Panc1 (cell line): ENCODE measurements around the gene POLR3B.

Experiments
- CTCF ChIP-seq: fragments of 450-650 bp; IDR thresholded peaks from 2 replicates; pipeline ENCODE4 v1.5.1; 2017; ENCODE audit warnings: mild to moderate bottlenecking
- POLR2AphosphoS5 ChIP-seq: IDR thresholded peaks from 2 replicates; pipeline ENCODE4 v1.6.1; 2012; ENCODE audit warnings: mild to moderate bottlenecking, low read depth, low read length, moderate library complexity
- REST ChIP-seq, 2 experiments: IDR thresholded peaks; 2 replicates each; pipeline ENCODE4 v1.6.1; 2011 to 2012; ENCODE audit warnings: low read depth in 2 of 2, control low read depth in 1 of 2, low read length in 1 of 2, mild to moderate bottlenecking in 1 of 2, moderate library complexity in 1 of 2; ENCODE audit not compliant: insufficient read depth in 1 of 2
- SIN3A ChIP-seq: IDR thresholded peaks from 2 replicates; pipeline ENCODE4 v1.6.1; 2012; ENCODE audit warnings: low read depth, mild to moderate bottlenecking, low read length, moderate library complexity, borderline replicate concordance; ENCODE audit not compliant: insufficient read depth
- TCF7L2 ChIP-seq: IDR thresholded peaks from 2 replicates; pipeline ENCODE4 v1.6.1; 2011; ENCODE audit warnings: mild to moderate bottlenecking, low read depth, low read length, inconsistent platforms

- TF ChIP-seq REST (IDR thresholded peaks at IDR 0.05; ENCODE audit: insufficient read depth in 1 of 2, low read depth in 2 of 2, low read length in 1 of 2) (no peak), POLR2AphosphoS5 (no peak), CTCF (no peak), TCF7L2 (no peak), SIN3A (no peak)
Observed at GRCh38 chr12:106418970-106419369, 61.4 kb downstream of the POLR3B start.
